K562 (cell line): ENCODE measurements around the gene TMEM266. TPM values are rescaled to one million over a fixed set of nuclear protein-coding genes. Genes with fewer than 3 reads are reported as not detected.

Experiments used
- ATAC-seq: fragments of 200-7000 bp; cut with Tn5 transposase; 3 replicates; pipeline ENCODE4 v1.9.1; 2020; ENCODE audit warnings: moderate library complexity
- BruUV-seq: library from RNA; stranded (reverse); fragments of 400-500 nt; replicated peaks from 2 replicates; lab custom pipeline; 2021; lab: Mats Ljungman, UMichigan
- CTCF ChIA-PET: fragments of 300-600 bp; formaldehyde crosslinking; extraction: SDS; loops from one replicate; lab custom pipeline; 2021; ENCODE audit warnings: low intra/inter-chr PET ratio; lab: Yijun Ruan, JAX
- POLR2A ChIA-PET: fragments of 300-600, 350-650 bp; sonication (Branson Sonifier 250); formaldehyde crosslinking; extraction: SDS; loops from one replicate; lab custom pipeline; 2021; ENCODE audit warnings: antibody characterized with exemption, inconsistent platforms; lab: Yijun Ruan, JAX
- DNase-seq, 4 experiments: peaks; one replicate each; pipeline versions ENCODE4 v3.0.0 to v3.0.0-alpha.2; 2011 to 2018; ENCODE audit warnings: low spot score in 3 of 4, mixed read lengths in 3 of 4; ENCODE audit errors: extremely low read depth in 1 of 4
- FAIRE-seq: peaks from 2 replicates; lab custom pipeline; 2011; peaks lifted over from hg19 to GRCh38; lab: Jason Lieb, UNC
- H2AFZ ChIP-seq: 2 replicates; pipeline ENCODE4 v1.6.0; 2011; ENCODE audit warnings: low read depth, low read length, control low read depth, inconsistent platforms
- H3K27ac ChIP-seq: fragments of 200-600 bp; 3 replicates; pipeline ENCODE4 v1.8.0; 2011; ENCODE audit warnings: low read depth, mild to moderate bottlenecking, control low read depth, inconsistent platforms, low read length, moderate library complexity, mixed read lengths; ENCODE audit errors: extremely low read depth
- H3K27me3 ChIP-seq, 2 experiments: fragments of 300-600 bp in 1 of 2; 2 replicates in 1 of 2; 3 replicates in 1 of 2; pipeline versions ENCODE4 v1.6.0 to v1.8.0; 2011; ENCODE audit warnings: inconsistent platforms in 2 of 2, low read length in 2 of 2, mild to moderate bottlenecking in 1 of 2, mixed read lengths in 1 of 2, moderate library complexity in 1 of 2; ENCODE audit not compliant: control insufficient read depth in 2 of 2, insufficient read depth in 2 of 2
- H3K36me3 ChIP-seq: fragments of 300-600 bp; 3 replicates; pipeline ENCODE4 v1.8.0; 2011; ENCODE audit warnings: mild to moderate bottlenecking, low read length, inconsistent platforms; ENCODE audit not compliant: control insufficient read depth, insufficient read depth
- H3K4me1 ChIP-seq, 2 experiments: fragments of 200-600 bp in 1 of 2; replicated peaks in 1 of 2; 2 replicates in 1 of 2; 3 replicates in 1 of 2; pipeline versions ENCODE4 v1.5.1 to v1.8.0; 2011; ENCODE audit warnings: inconsistent platforms in 2 of 2, low read length in 2 of 2, mild to moderate bottlenecking in 1 of 2, mixed read lengths in 1 of 2, moderate library complexity in 1 of 2; ENCODE audit not compliant: control insufficient read depth in 2 of 2, insufficient read depth in 2 of 2
- H3K4me2 ChIP-seq: 2 replicates; pipeline ENCODE4 v1.6.1; 2011; ENCODE audit warnings: low read length, control low read depth, inconsistent platforms, mixed read lengths; ENCODE audit not compliant: insufficient read depth
- H3K4me3 ChIP-seq: fragments of 200-600 bp; sonication (generic), shearing (Covaris generic); 2 replicates; pipeline ENCODE4 v1.5.1; 2016; ENCODE audit warnings: control low read depth, inconsistent platforms
- H3K79me2 ChIP-seq: fragments of 200-600 bp; 3 replicates; pipeline ENCODE4 v1.8.0; 2011; ENCODE audit warnings: low read length, inconsistent platforms; ENCODE audit not compliant: control insufficient read depth, insufficient read depth
- H3K9ac ChIP-seq, 2 experiments: 2 replicates each; pipeline versions ENCODE4 v1.6.0 to v1.6.1; 2011; ENCODE audit warnings: low read depth in 2 of 2, low read length in 2 of 2, control low read depth in 1 of 2, inconsistent platforms in 1 of 2, mild to moderate bottlenecking in 1 of 2, mixed read lengths in 1 of 2; ENCODE audit not compliant: insufficient read depth in 1 of 2
- H3K9me1 ChIP-seq: one replicate; pipeline ENCODE4 v1.6.0; 2011; ENCODE audit warnings: inconsistent platforms, mild to moderate bottlenecking, low read length, moderate library complexity; ENCODE audit not compliant: control insufficient read depth, insufficient read depth
- H3K9me3 ChIP-seq: replicated peaks from 2 replicates; pipeline ENCODE4 v1.5.1; 2011; ENCODE audit warnings: low read depth, low read length, inconsistent platforms; ENCODE audit not compliant: control insufficient read depth, insufficient read depth
- H4K20me1 ChIP-seq: replicated peaks from 2 replicates; pipeline ENCODE4 v1.6.1; 2011; ENCODE audit warnings: low read length, inconsistent platforms, mixed read lengths; ENCODE audit not compliant: control insufficient read depth, insufficient read depth
- CCAR2 ChIP-seq: fragments of 200-400 bp; formaldehyde crosslinking; IDR thresholded peaks from 2 replicates; pipeline ENCODE4 v1.6.1; 2017; ENCODE audit warnings: mild to moderate bottlenecking, low read depth, low read length
- EP300 ChIP-seq: IDR thresholded peaks from 2 replicates; pipeline ENCODE4 v1.6.1; 2012; ENCODE audit warnings: low read length, improper control_type of control experiment
- HCFC1 ChIP-seq: IDR thresholded peaks from 2 replicates; pipeline ENCODE4 v1.6.1; 2012; ENCODE audit warnings: low read depth, low read length, improper control_type of control experiment
- HDAC6 ChIP-seq: IDR thresholded peaks from 2 replicates; pipeline ENCODE4 v1.6.1; 2012; ENCODE audit warnings: low read depth, mild to moderate bottlenecking, control low read depth, inconsistent platforms, low read length, moderate library complexity
- HDGF ChIP-seq: fragments of 450-650 bp; IDR thresholded peaks from 2 replicates; pipeline ENCODE4 v1.6.1; 2016
- HES1 ChIP-seq: fragments of 450-650 bp; IDR thresholded peaks from 2 replicates; pipeline ENCODE4 v1.6.1; 2016; ENCODE audit warnings: low read depth, mild to moderate bottlenecking, moderate library complexity
- NFIC ChIP-seq: fragments of 450-650 bp; IDR thresholded peaks from 2 replicates; pipeline ENCODE4 v1.6.1; 2017; ENCODE audit warnings: mild to moderate bottlenecking, inconsistent platforms
- NFYB ChIP-seq: IDR thresholded peaks from 2 replicates; pipeline ENCODE4 v1.6.1; 2011; ENCODE audit warnings: mild to moderate bottlenecking, moderate library complexity; ENCODE audit not compliant: insufficient read length; ENCODE audit errors: extremely low read depth
- POLR2B ChIP-seq: fragments of 450-650 bp; IDR thresholded peaks from 2 replicates; pipeline ENCODE4 v1.6.1; 2018; ENCODE audit warnings: low read depth; ENCODE audit not compliant: partially characterized antibody
- RUNX1 ChIP-seq: sonication (generic); IDR thresholded peaks from 2 replicates; pipeline ENCODE4 v1.6.1; 2016; ENCODE audit warnings: antibody characterized with exemption, low read depth
- SAP30 ChIP-seq: fragments of 200-600 bp; sonication (generic); IDR thresholded peaks from 2 replicates; pipeline ENCODE4 v1.6.1; 2012; ENCODE audit warnings: borderline replicate concordance, low read depth, mild to moderate bottlenecking, moderate library complexity, low read length, control low read depth, inconsistent platforms; ENCODE audit not compliant: insufficient read depth, poor library complexity, severe bottlenecking
- SETDB1 ChIP-seq: IDR thresholded peaks from one replicate; pipeline ENCODE4 v1.6.1; 2012; ENCODE audit warnings: low read length, control low read depth, inconsistent platforms
- SIN3A ChIP-seq, 2 experiments: fragments of 150-350 bp in 1 of 2; IDR thresholded peaks; 2 replicates each; pipeline ENCODE4 v1.6.1; 2011 to 2016; ENCODE audit warnings: borderline replicate concordance in 2 of 2, low read depth in 2 of 2, low read length in 2 of 2, mild to moderate bottlenecking in 2 of 2, moderate library complexity in 2 of 2; ENCODE audit not compliant: control insufficient read depth in 1 of 2
- TAF7 ChIP-seq: fragments of 450-650 bp; IDR thresholded peaks from 2 replicates; pipeline ENCODE4 v1.6.1; 2016; ENCODE audit warnings: missing genetic modification characterization, missing compliant biosample characterization
- ZNF3 ChIP-seq: fragments of 250-450 bp; sonication (Bioruptor Pico); IDR thresholded peaks from 2 replicates; pipeline ENCODE4 v1.5.0; 2021; ENCODE audit warnings: mild to moderate bottlenecking, moderate library complexity
- WGBS: fragments of 100-300 bp; shearing (Covaris generic); methylation state at CpG from one replicate; pipeline ENCODE4 v1.1.6; 2016; ENCODE audit warnings: low coverage, mixed read lengths; ENCODE audit not compliant: insufficient coverage; ENCODE audit errors: missing lambda C conversion rate; 5-methylcytosine and 5-hydroxymethylcytosine counted together
- in situ Hi-C: fragments of 300-500 bp; cut with MboI; formaldehyde crosslinking; loops from 4 replicates; pipeline ENCODE4 v1.15.0; 2018; ENCODE audit warnings: inconsistent platforms, mixed read lengths
- intact Hi-C: fragments of 100-400 bp; cut with micrococcal nuclease; formaldehyde crosslinking; loops from 2 replicates; pipeline ENCODE4 v1.14.2; 2022
- polyA plus RNA-seq, 8 experiments: library from polyadenylated mRNA; depleted of rRNA in 4 of 8; stranded (reverse) in 5 of 8; unstranded in 3 of 8; fragments of >200 nt; fragmentation: Nextera tagmentation in 2 of 8; fragmentation: Illumina TruSeq in 1 of 8; extraction: Ambion mirVana in 2 of 8; extraction: Trizol in 1 of 8; gene quantifications; 2 replicates each; pipeline versions ENCODE4 v1.2.1 to v1.2.3, GENCODE V29; 2011 to 2014; ENCODE audit warnings: inconsistent platforms in 1 of 8, missing spikeins in 1 of 8
- total RNA-seq, 7 experiments: library from RNA; depleted of rRNA in 6 of 7; stranded (reverse); fragments of >200 nt in 6 of 7; fragmentation: Illumina TruSeq in 2 of 7; extraction: Trizol in 2 of 7; gene quantifications; 2 replicates each; pipeline versions ENCODE4 v1.2.1 to v1.2.3, GENCODE V29; 2011 to 2021; ENCODE audit warnings: low replicate concordance in 1 of 7
- TF ChIP-seq, protein P1 (sequence below): sonication (generic); IDR thresholded peaks from 2 replicates; pipeline ENCODE4 v1.6.1; 2016

The TMEM266 gene
- total and polyA plus RNA-seq, 9 of the 15 experiments (the other 6 are each of a cell fraction or from before 2014, with no cell fraction given) = not detected

DNA sequence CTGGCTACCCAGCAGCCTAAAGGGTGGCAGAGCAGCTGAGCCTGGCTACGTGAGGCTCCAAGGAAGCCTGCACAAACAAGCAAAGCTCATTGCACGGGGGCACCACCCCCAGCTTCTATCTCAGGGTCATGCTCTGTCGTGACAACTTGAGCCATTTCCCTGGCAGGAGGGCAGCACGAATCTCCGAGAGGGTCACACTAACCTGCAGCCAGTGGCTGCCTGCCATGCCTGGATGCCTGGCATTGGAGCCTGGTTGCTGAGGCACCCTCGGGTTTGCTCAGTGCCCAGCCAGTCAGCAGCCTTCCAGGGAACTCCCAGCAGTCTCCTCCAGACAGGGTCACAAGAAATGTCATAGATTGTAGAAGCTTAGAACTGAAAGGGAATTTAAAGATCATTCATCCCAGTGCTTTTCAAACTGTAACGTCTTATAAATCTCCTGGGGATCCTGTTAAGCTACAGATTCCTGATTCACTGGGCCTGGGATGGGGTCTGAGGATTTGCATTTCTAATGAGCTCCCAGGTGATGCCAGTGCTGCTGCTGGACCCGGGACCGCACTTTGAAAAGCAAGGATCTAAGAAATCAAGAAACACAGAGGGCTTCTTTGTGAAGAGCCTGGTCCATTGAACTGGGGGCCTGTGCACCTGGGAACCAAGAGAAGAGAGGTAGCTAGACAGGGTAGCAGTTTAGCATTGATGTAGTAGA lies 48.4 kb downstream of the TMEM266 start:
- Histone ChIP-seq H4K20me1 (no peaks in the 10 kb centered on the region), H3K36me3 (no peaks in the 10 kb centered on the region), H3K4me3 (no peak overlapping the region), H2AFZ (no peak overlapping the region), H3K79me2 (no peaks in the 10 kb centered on the region), H3K27ac (no peak overlapping the region), H3K9me1 (no peaks in the 10 kb centered on the region), H3K4me2 (no peak overlapping the region), H3K4me1 (no peaks in the 10 kb centered on the region), H3K9me3 (no peaks in the 10 kb centered on the region), H3K9ac (no peak overlapping the region; a peak in 1 of 4 replicates), H3K27me3 (peaks cover 22 to 52% of the 10 kb centered on the region in 2 experiments; a peak in 4 of 5 replicates)
- TF ChIP-seq HCFC1 = no peak
- TF ChIP-seq CCAR2 = no peak
- no peak for TF ChIP-seq SIN3A (IDR thresholded peaks at IDR 0.05; ENCODE audit: borderline replicate concordance in 2 of 2, control insufficient read depth in 1 of 2, low read depth in 2 of 2, low read length in 2 of 2)
- no peak for TF ChIP-seq HES1
- no peak for TF ChIP-seq EP300
- no peak for TF ChIP-seq ZNF3 (CRISPR knock-in tag)
- no peak for TF ChIP-seq SAP30
- no peak for TF ChIP-seq NFIC
- no peak for TF ChIP-seq SETDB1
- no peak for TF ChIP-seq POLR2B
- no peak for TF ChIP-seq TAF7
- TF ChIP-seq RUNX1 = no peak
- TF ChIP-seq HDGF = no peak
- no peak for TF ChIP-seq HDAC6
- TF ChIP-seq NFYB = no peak
- TF ChIP-seq, protein P1, sequence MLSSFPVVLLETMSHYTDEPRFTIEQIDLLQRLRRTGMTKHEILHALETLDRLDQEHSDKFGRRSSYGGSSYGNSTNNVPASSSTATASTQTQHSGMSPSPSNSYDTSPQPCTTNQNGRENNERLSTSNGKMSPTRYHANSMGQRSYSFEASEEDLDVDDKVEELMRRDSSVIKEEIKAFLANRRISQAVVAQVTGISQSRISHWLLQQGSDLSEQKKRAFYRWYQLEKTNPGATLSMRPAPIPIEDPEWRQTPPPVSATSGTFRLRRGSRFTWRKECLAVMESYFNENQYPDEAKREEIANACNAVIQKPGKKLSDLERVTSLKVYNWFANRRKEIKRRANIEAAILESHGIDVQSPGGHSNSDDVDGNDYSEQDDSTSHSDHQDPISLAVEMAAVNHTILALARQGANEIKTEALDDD = no peak
- WGBS = under 1% methylated on average over 8 of the region's 9 CpGs
- BruUV-seq = no TSS peak
- intact Hi-C loops = no loop called here
- ChIA-PET POLR2A (interaction anchor here (0.6 to 1.1 kb wide), 3 partner anchors 10 to 14 kb away, joined by 3 read pairs; no protein-coding TSS in a partner anchor), CTCF (no interaction called here)
- ATAC-seq (no peak), FAIRE-seq (no peak), DNase-seq (no peak)
- in situ Hi-C loops = no loop called here
